ENCODE measurements around the gene SGSM1.

- TF ChIP-seq POLR2A (IDR thresholded peaks at IDR 0.05; ENCODE audit: low read depth, low read length) (no peak), CTCF (conservative IDR thresholded peaks at IDR 0.05; ENCODE audit: low read depth, low read length) (no peak), MXI1 (IDR thresholded peaks at IDR 0.05; ENCODE audit: borderline replicate concordance, low read depth, low read length) (no peak), RAD21 (IDR thresholded peaks at IDR 0.05; ENCODE audit: low read length) (no peak), RFX5 (IDR thresholded peaks at IDR 0.05; ENCODE audit: low read depth, low read length) (no peak), MAFK (IDR thresholded peaks at IDR 0.05; ENCODE audit: low read depth, low read length) (no peak), MAZ (IDR thresholded peaks at IDR 0.05; ENCODE audit: borderline replicate concordance, low read depth, low read length) (no peak), CEBPB (IDR thresholded peaks at IDR 0.05; ENCODE audit: low read depth, low read length) (no peak), SMC3 (IDR thresholded peaks at IDR 0.05; ENCODE audit: low read depth, low read length) (no peak), FOS (IDR thresholded peaks at IDR 0.05; ENCODE audit: low read depth, low read length) (no peak), NFE2L2 (IDR thresholded peaks at IDR 0.05; ENCODE audit: low read depth, low read length) (no peak), ELK1 (IDR thresholded peaks at IDR 0.05; ENCODE audit: borderline replicate concordance, low read depth, low read length) (no peak), BHLHE40 (IDR thresholded peaks at IDR 0.05; ENCODE audit: low read depth, low read length) (no peak)
Measured at GRCh38 chr22:24973872-24974271, 167.9 kb downstream of the SGSM1 start.

All from IMR-90 (cell line).